HG03135 (cell line): ENCODE measurements around the gene DRC3.
"Not testable (repeated sequence)": the region's sequence is repeated elsewhere in the genome, so short reads cannot be mapped to it uniquely, and the experiment has no call there.

Source experiments
- ATAC-seq: cut with Tn5 transposase; IDR thresholded peaks from one replicate; pipeline ENCODE4 v1.9.1; 2021; ENCODE audit warnings: mild to moderate bottlenecking, moderate library complexity; ENCODE audit not compliant: unreplicated experiment

DRC3 gene

GRCh38 chr17:17941015-17941414, 31.6 kb upstream of the DRC3 start:
- no peak for ATAC-seq

GRCh38 chr17:17942846-17943245, 29.8 kb upstream of the DRC3 start:
- ATAC-seq: no peak

GRCh38 chr17:17943281-17943984, 29.2 kb upstream of the DRC3 start:
- no peak for ATAC-seq

GRCh38 chr17:17944242-17944641, 28.4 kb upstream of the DRC3 start:
- no peak for ATAC-seq

- ATAC-seq: no peak
Observed at GRCh38 chr17:17944743-17945142, 27.9 kb upstream of the DRC3 start.

- ATAC-seq: no peak
Observed at GRCh38 chr17:17946093-17946492, 26.6 kb upstream of the DRC3 start.

- no peak for ATAC-seq
Observed at GRCh38 chr17:17947309-17947708, 25.4 kb upstream of the DRC3 start.

- no peak for ATAC-seq
Observed at GRCh38 chr17:17947966-17948365, 24.7 kb upstream of the DRC3 start.

GRCh38 chr17:17950347-17950746, 22.3 kb upstream of the DRC3 start:
- no peak for ATAC-seq

GRCh38 chr17:17950806-17951205, 21.9 kb upstream of the DRC3 start:
- ATAC-seq: no peak

GRCh38 chr17:17951524-17951923, 21.1 kb upstream of the DRC3 start:
- ATAC-seq: no peak

- no peak for ATAC-seq
Observed at GRCh38 chr17:17952691-17953090, 20.0 kb upstream of the DRC3 start.

- ATAC-seq: no peak
Observed at GRCh38 chr17:17954079-17954478, 18.6 kb upstream of the DRC3 start.

GRCh38 chr17:17955790-17956341, 16.8 kb upstream of the DRC3 start:
- ATAC-seq: not testable (repeated sequence)

- ATAC-seq: no peak
Observed at GRCh38 chr17:17957584-17957916, 15.1 kb upstream of the DRC3 start.

GRCh38 chr17:17958982-17959381, 13.7 kb upstream of the DRC3 start:
- ATAC-seq: no peak

- ATAC-seq: peak; percentile 61
Observed at GRCh38 chr17:17959520-17960361, 12.9 kb upstream of the DRC3 start.

- no peak for ATAC-seq
Observed at GRCh38 chr17:17960500-17961030, 12.1 kb upstream of the DRC3 start.

- ATAC-seq: no peak
Observed at GRCh38 chr17:17963066-17963465, 9.6 kb upstream of the DRC3 start.

- ATAC-seq: no peak
Observed at GRCh38 chr17:17963694-17964436, 8.8 kb upstream of the DRC3 start.

GRCh38 chr17:17964710-17965109, 8.0 kb upstream of the DRC3 start:
- ATAC-seq: no peak
